ENCODE measurements around the gene NEO1. TPM values are rescaled to one million over a fixed set of nuclear protein-coding genes. Genes with fewer than 3 reads are reported as not detected.

The NEO1 gene
- total RNA-seq, 1 donor from 2014 or later: 13.4 TPM

GRCh38 chr15:73232776-73233175 lies 180.5 kb downstream of the NEO1 start:
- DNase-seq (ENCODE audit: missing footprints) (no peak), ATAC-seq (no peak)
- intact Hi-C loops (cut with DNase I): no loop called here

GRCh38 chr15:73233623-73234022 lies 181.4 kb downstream of the NEO1 start:
- ATAC-seq (no peak), DNase-seq (ENCODE audit: missing footprints) (no peak)
- intact Hi-C loops (cut with DNase I): no loop called here

- intact Hi-C loops (cut with DNase I): loop anchor here (5.0 kb wide), 1 partner anchor 34 kb away; no protein-coding TSS in a partner anchor
- no peak for DNase-seq (ENCODE audit: missing footprints)
- ATAC-seq: no peak
Observed at GRCh38 chr15:73237910-73238309, 185.6 kb downstream of the NEO1 start.

- intact Hi-C loops (cut with DNase I): loop anchor here (5.0 kb wide), 2 partner anchors 33 to 398 kb away; no protein-coding TSS in a partner anchor
Observed at GRCh38 chr15:73239564-73240215, 187.4 kb downstream of the NEO1 start.

GRCh38 chr15:73240866-73241499 lies 188.7 kb downstream of the NEO1 start:
- intact Hi-C loops (cut with DNase I): loop anchor here (5.0 kb wide), 1 partner anchor 396 kb away; no protein-coding TSS in a partner anchor
- DNase-seq (ENCODE audit: missing footprints) (no peak), ATAC-seq (no peak)

More at GRCh38 chr15:73239564-73240215, 187.4 kb downstream of the NEO1 start:
- DNase-seq (ENCODE audit: missing footprints) (no peak), ATAC-seq (no peak)

- DNase-seq (ENCODE audit: missing footprints) (no peak), ATAC-seq (no peak)
- intact Hi-C loops (cut with DNase I): loop anchor here (5.0 kb wide), 1 partner anchor 393 kb away; no protein-coding TSS in a partner anchor
Observed at GRCh38 chr15:73244333-73244732, 192.1 kb downstream of the NEO1 start.

GRCh38 chr15:73246439-73246838 lies 194.2 kb downstream of the NEO1 start:
- intact Hi-C loops (cut with DNase I): no loop called here
- ATAC-seq (no peak), DNase-seq (ENCODE audit: missing footprints) (no peak)

- DNase-seq (ENCODE audit: missing footprints): no peak
- ATAC-seq: no peak
- intact Hi-C loops (cut with DNase I): no loop called here
Observed at GRCh38 chr15:73246898-73247297, 194.6 kb downstream of the NEO1 start.

- no peak for ATAC-seq
- DNase-seq (ENCODE audit: missing footprints): no peak
- intact Hi-C loops (cut with DNase I): no loop called here
Observed at GRCh38 chr15:73247331-73247730, 195.1 kb downstream of the NEO1 start.

- no peak for ATAC-seq
- intact Hi-C loops (cut with DNase I): no loop called here
- DNase-seq (ENCODE audit: missing footprints): no peak
Observed at GRCh38 chr15:73249499-73249898, 197.2 kb downstream of the NEO1 start.

GRCh38 chr15:73254598-73254997 lies 202.3 kb downstream of the NEO1 start:
- DNase-seq (ENCODE audit: missing footprints) (no peak), ATAC-seq (no peak)
- intact Hi-C loops (cut with DNase I): no loop called here

- DNase-seq (ENCODE audit: missing footprints): no peak
- ATAC-seq: no peak
- intact Hi-C loops (cut with DNase I): no loop called here
Observed at GRCh38 chr15:73258271-73259108, 206.2 kb downstream of the NEO1 start.

- DNase-seq (ENCODE audit: missing footprints) (no peak), ATAC-seq (no peak)
- intact Hi-C loops (cut with DNase I): no loop called here
Observed at GRCh38 chr15:73264881-73265280, 212.6 kb downstream of the NEO1 start.

GRCh38 chr15:73265536-73266153 lies 213.4 kb downstream of the NEO1 start:
- ATAC-seq (no peak), DNase-seq (ENCODE audit: missing footprints) (no peak)
- intact Hi-C loops (cut with DNase I): no loop called here

GRCh38 chr15:73268457-73268856 lies 216.2 kb downstream of the NEO1 start:
- DNase-seq (ENCODE audit: missing footprints) (no peak), ATAC-seq (no peak)
- intact Hi-C loops (cut with DNase I): no loop called here

GRCh38 chr15:73270366-73271097 lies 218.3 kb downstream of the NEO1 start:
- ATAC-seq: no peak

GRCh38 chr15:73273181-73274002 lies 221.1 kb downstream of the NEO1 start:
- no peak for DNase-seq (ENCODE audit: missing footprints)
- intact Hi-C loops (cut with DNase I): loop anchor here (5.0 to 10.0 kb wide), 3 partner anchors 36 to 549 kb away; partner anchors contain the start of gene ADPGK
- ATAC-seq: peak; percentile 64

More at GRCh38 chr15:73270366-73271097, 218.3 kb downstream of the NEO1 start:
- intact Hi-C loops (cut with DNase I): loop anchor here (5.0 to 10.0 kb wide), 3 partner anchors 33 to 546 kb away; partner anchors contain the start of gene ADPGK
- no peak for DNase-seq (ENCODE audit: missing footprints)
